A172 (cell line): Measurements from ENCODE around the gene KRT78. TPM values are rescaled to one million over a fixed set of nuclear protein-coding genes. Genes with fewer than 3 reads are reported as not detected.
"Not testable (repeated sequence)": the region's sequence is repeated elsewhere in the genome, so short reads cannot be mapped to it uniquely, and the experiment has no call there.

Experiments
- DNase-seq: peaks from one replicate; pipeline ENCODE4 v3.0.0-alpha.2; 2015; ENCODE audit warnings: low spot score
- total RNA-seq: library from RNA; depleted of rRNA; stranded (reverse); fragments of >200 nt; shearing (Covaris generic); gene quantifications from 2 replicates; pipeline ENCODE4 v1.2.3, GENCODE V29; 2014

Gene KRT78
- total RNA-seq, 1 experiment from 2014 or later, result not detected

GRCh38 chr12:52871291-52872039 is 22.7 kb upstream of the KRT78 start:
- peak; percentile 89 for DNase-seq

GRCh38 chr12:52870361-52871290 is 21.8 kb upstream of the KRT78 start:
- DNase-seq, result peak; percentile 63

GRCh38 chr12:52867642-52868041 is 18.8 kb upstream of the KRT78 start:
- DNase-seq, result no peak

GRCh38 chr12:52867152-52867551 is 18.4 kb upstream of the KRT78 start:
- no peak for DNase-seq

- peak; percentile 78 for DNase-seq
Observed at GRCh38 chr12:52865090-52865944, 16.5 kb upstream of the KRT78 start.

GRCh38 chr12:52862023-52862422 is 13.2 kb upstream of the KRT78 start:
- DNase-seq, result no peak

- no peak for DNase-seq
Observed at GRCh38 chr12:52861511-52861910, 12.7 kb upstream of the KRT78 start.

GRCh38 chr12:52860102-52860823 is 11.5 kb upstream of the KRT78 start:
- no peak for DNase-seq

- DNase-seq, result no peak
Observed at GRCh38 chr12:52857500-52857899, 8.7 kb upstream of the KRT78 start.

GRCh38 chr12:52856787-52857186 is 8.0 kb upstream of the KRT78 start:
- DNase-seq, result no peak

GRCh38 chr12:52856077-52856476 is 7.3 kb upstream of the KRT78 start:
- not testable (repeated sequence) for DNase-seq

GRCh38 chr12:52851787-52852186 is 3.0 kb upstream of the KRT78 start:
- DNase-seq, result no peak

- DNase-seq, result no peak
Observed at GRCh38 chr12:52850681-52851080, 1.9 kb upstream of the KRT78 start.

GRCh38 chr12:52849511-52849910 is 717 bp upstream of the KRT78 start:
- no peak for DNase-seq

GRCh38 chr12:52847335-52848102 is 1.3 kb downstream of the KRT78 start:
- DNase-seq, result peak; percentile 68

- no peak for DNase-seq
Observed at GRCh38 chr12:52846356-52846970, 2.3 kb downstream of the KRT78 start.

- no peak for DNase-seq
Observed at GRCh38 chr12:52845946-52846345, 2.8 kb downstream of the KRT78 start.

GRCh38 chr12:52844386-52844785 is 4.4 kb downstream of the KRT78 start:
- no peak for DNase-seq

GRCh38 chr12:52839436-52840105 is 9.2 kb downstream of the KRT78 start:
- no peak for DNase-seq
